Prostate gland (tissue), 2 donors: ENCODE results near the gene SNX25.

Experiments
- POLR2AphosphoS5 ChIP-seq: sonication (generic); formaldehyde crosslinking; IDR thresholded peaks from one replicate; pipeline ENCODE4 v1.6.1; 2017; ENCODE audit warnings: antibody characterized with exemption
- TF ChIP-seq, protein P1 (sequence below), 4 experiments: fragments of 200-600 bp in 2 of 4; fragments of 450-650 bp in 2 of 4; sonication (generic) in 2 of 4; IDR thresholded peaks; 1 replicate in 3 of 4; 2 replicates in 1 of 4; pipeline ENCODE4 v1.5.1; 2016 to 2019; ENCODE audit warnings: antibody characterized with exemption in 4 of 4, mild to moderate bottlenecking in 2 of 4, moderate library complexity in 2 of 4

DNA sequence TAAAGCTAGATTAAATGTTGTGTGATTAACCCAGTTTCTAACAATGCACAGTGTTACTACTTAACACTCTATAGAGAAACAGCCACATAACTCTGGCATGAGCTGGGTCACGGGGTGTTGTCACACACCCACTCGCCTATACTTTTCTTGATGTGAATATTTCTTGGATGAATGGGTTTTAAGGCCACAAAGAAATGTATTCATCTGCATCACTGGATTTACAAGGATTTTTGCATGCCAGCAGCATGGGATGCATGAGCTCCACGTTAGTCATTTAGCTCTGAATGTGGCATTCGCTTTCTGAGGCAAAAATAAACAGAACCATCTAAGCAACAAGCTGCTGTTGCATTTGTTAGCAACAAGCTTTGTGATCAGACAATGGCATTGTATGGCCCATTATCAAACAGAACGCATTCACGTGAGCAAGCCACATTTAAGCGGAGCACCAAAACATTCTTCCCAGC is 96.6 kb downstream of the SNX25 start:
- TF ChIP-seq, protein P1, sequence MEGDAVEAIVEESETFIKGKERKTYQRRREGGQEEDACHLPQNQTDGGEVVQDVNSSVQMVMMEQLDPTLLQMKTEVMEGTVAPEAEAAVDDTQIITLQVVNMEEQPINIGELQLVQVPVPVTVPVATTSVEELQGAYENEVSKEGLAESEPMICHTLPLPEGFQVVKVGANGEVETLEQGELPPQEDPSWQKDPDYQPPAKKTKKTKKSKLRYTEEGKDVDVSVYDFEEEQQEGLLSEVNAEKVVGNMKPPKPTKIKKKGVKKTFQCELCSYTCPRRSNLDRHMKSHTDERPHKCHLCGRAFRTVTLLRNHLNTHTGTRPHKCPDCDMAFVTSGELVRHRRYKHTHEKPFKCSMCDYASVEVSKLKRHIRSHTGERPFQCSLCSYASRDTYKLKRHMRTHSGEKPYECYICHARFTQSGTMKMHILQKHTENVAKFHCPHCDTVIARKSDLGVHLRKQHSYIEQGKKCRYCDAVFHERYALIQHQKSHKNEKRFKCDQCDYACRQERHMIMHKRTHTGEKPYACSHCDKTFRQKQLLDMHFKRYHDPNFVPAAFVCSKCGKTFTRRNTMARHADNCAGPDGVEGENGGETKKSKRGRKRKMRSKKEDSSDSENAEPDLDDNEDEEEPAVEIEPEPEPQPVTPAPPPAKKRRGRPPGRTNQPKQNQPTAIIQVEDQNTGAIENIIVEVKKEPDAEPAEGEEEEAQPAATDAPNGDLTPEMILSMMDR (IDR thresholded peaks at IDR 0.05), result no peak
- no peak for TF ChIP-seq POLR2AphosphoS5
